ENCODE data around the gene FUT2.

The FUT2 gene

GRCh38 chr19:48755084-48755641 lies 59.4 kb downstream of the FUT2 start, which contains the start of gene FGF21:
TSS of gene FGF21 (plus strand) at chr19:48755524. CDS start at chr19:48756237, 713 bp downstream.
- DNase-seq, result no peak

Data from DMS 273 treated with DMSO at 0.1 percent for 48 hours (cell line).